AG08395 (cell line): Measurements from ENCODE around the gene TJP1.
"Not testable (repeated sequence)": the region's sequence is repeated elsewhere in the genome, so short reads cannot be mapped to it uniquely, and the experiment has no call there.

Experiments used
- DNase-seq: peaks from one replicate; pipeline ENCODE4 v3.0.0; 2012; ENCODE audit warnings: mixed read lengths, low spot score

The TJP1 gene

DNA sequence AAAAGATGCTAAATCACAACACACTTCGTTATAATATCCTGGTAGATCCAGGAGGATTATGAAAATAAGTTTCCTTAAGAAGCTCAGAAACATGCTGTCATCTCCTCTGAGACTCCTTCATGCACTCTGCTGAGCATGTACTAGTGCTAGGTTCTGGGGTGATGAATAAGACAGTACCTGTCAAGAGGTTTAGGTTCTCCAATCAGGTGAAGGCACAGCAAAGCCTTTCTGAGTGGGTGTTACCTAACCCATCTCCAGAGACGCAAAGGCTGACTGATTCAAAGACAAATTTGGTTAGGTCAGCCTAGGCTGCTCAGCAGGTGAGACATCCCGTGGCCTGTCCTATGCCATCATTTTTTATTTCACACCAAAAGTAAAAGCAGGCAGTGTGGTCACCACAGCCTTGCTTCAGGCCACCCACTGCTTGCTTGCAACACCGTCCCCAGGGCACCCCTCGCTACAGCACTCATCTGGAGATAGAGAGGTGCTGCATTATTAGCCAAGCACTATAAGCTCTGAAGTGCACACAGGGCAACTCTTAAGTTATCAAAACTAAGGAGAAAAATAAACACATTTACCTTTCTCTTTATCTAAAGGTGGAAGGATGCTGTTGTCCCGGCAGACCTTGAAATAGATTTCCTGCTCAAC, 117.2 kb downstream of the TJP1 start:
- DNase-seq: no peak

DNA sequence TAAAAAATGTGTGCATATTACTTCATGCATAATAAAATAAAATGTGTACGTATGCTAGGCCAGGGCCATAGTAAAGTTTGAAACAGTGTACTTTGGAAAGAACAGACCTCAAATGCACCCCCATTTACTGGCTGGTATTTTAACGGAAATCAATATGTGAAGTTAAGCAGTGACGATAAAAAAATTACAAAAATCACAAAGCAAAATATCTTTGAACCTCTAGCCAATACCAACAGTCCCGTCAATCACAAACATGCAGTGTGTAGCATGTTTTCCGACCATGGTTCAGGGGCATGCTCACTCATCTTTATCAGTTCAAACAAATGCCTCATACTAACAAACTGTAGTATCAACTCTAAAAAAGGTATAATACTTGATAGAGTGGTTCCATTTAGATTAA, 121.1 kb downstream of the TJP1 start:
- no peak for DNase-seq

DNA sequence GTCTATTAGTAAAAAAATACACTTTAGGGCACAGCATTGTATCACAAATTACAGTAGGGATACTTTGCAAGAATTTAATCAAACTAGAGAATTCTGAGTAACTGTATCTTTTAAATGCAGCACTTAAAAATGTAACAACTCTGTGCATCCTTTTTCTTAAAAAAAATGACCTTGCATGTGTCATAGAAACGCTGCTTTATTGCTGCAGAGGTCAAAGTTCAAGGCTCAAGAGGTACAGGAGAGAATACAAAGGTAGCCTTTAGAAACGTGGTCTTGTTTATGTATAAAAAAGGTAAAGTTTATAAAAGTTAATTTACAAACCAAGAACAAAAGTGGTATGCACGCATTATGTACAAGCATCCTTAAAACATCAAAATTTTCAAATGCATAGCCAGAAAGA, 122.0 kb downstream of the TJP1 start:
- no peak for DNase-seq

DNA sequence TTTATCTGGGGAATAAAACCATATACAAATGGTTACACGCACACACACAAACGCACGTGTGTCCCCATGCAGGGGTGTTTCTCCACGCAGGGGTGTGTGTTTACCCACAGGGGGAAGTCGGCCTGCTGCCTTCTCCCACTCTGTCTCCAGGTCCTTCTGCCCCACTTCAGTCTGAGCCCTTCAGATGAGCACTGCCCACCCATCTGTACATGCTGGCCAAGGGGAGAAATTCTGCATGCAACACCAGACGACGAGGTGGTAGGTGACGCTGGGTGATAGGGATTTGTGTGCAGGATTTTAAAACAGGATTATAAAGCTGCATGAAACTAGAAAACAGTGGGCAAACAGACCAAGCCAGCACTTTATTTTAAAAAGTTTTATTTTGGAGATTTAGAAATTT, 122.5 kb downstream of the TJP1 start:
- DNase-seq: no peak

DNA sequence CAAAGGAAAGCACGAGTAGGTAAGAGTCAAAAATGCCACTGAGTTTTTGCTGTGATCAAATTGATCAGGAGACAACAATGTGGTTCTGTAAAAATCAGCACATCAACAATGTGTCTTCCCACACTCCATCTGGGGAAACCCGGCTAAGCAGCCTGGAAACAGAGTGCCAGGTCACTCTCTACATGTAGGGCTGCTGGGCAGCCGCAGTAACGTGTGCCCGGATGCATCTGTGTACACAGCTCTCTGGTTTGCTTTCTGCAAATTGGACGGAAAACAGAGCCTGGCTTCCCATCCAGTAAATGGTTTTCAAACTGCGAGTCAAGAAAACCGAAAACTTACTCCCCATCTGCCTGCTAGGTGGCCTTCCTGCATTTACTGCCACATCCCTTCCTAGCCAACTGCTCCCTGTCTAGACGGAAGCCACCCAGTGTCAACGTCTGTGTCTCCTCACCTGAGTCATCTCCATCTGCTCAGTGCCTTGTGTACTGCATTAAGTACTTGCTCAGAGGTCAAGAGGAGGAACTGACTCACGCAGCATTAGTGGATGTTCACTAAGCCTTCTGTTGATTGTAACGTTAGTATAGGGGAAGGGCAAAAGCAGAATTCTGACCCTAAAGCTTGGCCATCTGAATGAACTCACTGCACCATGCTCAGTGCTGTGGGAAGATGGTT, 124.1 kb downstream of the TJP1 start:
- no peak for DNase-seq

DNA sequence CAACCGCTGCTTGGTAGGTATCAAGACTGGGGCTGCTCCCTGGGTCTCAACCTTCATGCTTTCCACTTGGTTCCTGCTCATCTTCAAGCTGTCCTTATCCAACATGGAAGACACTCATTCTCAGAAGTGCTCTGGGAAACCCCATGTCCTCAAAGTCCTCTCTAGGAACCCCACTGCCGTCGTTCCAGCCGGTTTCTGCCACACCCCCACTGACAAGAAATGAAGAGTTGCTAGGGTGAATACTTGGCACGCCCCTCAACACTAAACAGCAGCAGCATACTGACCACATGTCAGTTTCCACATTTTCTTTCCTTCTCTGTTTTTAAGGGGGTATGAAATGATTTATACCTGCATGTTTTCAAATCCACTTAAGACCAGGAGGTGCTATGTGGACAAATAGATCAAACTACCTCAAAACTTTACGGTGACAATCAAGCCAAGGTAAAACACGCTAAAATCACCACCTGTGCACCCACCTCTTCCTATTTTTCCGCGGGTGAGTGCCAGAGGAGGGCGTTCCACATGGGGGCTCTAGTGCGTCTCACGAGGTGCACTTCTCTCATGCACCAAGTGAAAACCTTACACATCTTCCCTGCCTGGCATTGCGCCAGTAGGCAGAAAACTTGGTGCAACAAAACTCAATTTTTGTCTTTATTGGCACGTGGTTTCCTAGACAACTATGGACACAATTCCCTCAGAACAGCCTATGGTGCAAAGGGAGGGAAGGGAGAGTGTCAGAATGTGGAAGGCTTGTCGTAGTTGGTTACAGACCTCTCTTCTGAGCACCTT, 125.1 kb downstream of the TJP1 start:
- no peak for DNase-seq

DNA sequence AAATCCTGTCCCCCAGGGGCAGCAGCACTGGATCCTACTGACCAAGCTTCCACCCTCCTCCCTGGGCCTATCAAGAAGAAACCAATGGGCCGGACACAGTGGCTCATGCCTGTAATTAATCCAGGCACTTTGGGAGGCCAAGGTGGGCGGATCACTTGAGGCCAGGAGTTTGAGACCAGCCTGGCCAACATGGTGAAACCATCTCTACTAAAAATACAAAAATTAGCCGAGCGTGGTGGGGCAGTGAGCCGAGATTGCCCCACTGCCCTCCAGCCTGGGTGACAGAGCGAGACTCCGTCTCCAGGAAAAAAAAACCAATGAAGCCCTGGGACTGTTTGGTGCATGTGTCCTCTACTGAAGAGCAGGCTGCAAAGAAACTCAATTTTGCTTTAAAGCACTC, 125.8 kb downstream of the TJP1 start:
- DNase-seq: not testable (repeated sequence)

DNA sequence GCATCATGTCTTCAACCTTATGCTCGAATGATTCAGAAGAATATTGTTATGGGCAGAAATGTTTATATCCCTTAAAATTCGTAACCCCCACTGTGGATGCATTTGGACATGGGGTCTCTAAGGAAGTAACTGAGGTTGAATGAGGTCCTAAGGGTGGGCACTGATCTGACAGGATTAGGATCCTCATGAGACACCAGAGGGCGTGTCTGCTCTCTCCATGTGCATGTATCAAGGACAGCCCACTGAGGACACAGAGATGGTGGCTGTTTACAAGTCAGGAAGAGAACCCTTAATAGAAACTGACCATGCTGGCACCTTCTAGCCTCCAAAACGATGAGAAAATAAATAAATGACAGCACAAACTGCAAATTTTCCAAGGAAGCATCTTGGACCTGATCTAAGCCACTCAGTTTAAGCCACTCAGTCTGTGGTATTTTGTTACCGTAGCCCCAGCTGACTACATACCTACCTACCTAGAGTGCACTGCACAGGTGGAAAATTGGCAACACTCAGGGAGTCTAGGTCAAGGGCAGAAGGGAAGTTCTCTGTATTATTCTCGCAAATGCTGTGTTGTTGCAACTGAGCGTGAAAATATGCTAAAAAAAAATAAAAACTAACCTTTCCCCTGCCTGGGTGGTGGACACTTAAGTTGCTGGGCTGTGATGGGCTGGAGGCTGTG, 126.6 kb downstream of the TJP1 start:
- DNase-seq: no peak

DNA sequence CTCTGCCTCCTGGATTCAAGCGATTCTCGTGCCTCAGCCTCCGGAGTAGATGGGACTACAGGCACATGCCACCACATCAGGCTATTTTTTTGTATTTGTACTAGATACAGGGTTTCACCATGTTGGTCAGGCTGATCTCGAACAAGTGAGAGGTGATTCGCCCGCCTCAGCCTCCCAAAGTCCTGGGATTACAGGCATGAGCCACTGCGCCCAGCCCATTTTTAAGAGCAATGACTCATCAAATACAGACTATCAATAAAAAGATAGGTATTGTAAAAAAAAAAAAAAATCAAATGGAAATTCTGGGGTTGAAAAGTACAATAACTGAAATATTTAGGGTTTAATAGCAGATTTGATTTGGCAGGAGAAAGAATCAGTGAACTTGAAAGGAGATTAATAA, 129.0 kb downstream of the TJP1 start:
- DNase-seq: no peak

DNA sequence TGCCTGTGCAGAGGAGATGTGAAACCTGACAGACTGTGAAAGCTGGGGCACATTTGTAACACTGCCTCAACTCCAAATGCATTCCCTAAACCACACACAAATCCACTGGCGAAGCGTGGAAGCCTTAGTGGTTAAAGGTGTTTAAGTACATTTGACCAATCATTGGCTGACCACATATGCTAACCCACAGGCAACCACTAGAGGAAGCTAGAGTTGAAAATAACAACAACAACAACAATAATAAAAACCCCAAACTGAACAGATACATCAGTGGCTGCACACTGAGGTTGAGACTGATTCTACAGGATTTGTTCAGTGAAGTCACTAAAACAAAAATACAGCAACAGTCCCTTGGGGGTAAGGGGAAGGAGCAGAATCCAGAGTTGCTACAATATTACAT, 129.7 kb downstream of the TJP1 start:
- DNase-seq: no peak

DNA sequence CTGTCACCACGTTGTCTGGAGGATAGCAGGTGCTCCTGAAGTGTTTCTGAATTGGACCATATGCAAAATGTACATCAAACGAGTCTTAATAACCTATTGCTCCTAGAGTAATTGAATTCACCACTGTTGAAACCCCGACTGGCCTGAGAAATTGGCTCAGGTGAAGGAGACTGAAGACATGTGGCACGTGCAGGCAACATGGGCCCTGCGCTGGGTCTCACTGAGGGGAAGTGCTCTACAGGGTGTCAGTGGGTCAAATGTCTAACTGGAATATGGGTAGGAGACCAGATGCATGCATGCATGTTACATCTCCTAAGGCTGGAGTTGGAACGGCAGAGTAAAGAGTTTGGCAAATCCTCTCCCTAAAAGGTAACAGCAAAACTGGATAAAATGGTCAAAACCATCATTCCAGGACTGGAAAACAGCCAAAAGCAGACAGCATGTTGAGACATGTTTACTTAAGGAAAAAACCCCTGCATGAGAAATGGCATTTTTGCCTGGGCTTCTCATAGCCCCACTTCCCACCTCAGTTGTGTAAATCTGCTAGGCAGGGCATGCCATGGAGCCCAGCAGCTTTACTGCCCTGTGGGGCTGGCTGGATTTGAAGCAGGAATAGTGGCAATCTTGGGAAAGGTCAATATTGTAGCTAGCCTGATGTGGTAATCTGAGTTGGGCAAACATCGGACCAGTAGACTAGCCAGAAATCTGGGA, 131.3 kb downstream of the TJP1 start:
- no peak for DNase-seq

DNA sequence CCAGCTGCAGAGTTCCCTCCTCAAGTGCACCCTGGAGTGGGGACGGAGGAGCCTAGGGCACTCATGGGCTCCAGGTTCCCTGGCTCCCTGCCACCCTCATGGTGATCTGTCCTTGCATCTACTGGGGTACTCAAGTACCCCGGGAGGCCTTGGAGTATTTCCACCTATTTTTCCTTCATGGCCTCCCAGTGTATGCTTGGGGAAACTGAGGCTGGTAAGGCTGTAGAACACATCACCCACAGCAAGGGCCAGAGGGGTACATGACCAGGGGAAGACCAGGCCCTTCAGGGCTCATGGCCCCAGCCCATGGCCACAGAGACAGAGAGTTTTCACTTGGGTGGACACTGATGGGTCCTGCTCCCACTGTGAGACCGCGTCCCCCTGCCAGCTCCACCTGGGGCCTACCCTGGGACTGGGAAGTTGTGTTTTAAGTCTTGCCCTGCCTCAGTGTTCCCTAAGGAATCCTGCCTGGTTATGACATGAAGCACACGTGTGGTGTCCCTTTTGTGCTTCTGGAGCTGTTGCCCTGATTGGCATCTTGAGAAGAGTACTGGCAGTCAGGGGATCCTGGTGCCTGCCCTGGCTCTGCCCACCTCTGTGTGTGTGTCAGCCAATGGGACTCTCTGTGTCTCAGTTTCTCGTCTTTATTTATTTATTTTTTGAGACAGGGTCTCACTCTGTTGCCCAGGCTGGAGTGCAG, 132.8 kb downstream of the TJP1 start:
- no peak for DNase-seq

DNA sequence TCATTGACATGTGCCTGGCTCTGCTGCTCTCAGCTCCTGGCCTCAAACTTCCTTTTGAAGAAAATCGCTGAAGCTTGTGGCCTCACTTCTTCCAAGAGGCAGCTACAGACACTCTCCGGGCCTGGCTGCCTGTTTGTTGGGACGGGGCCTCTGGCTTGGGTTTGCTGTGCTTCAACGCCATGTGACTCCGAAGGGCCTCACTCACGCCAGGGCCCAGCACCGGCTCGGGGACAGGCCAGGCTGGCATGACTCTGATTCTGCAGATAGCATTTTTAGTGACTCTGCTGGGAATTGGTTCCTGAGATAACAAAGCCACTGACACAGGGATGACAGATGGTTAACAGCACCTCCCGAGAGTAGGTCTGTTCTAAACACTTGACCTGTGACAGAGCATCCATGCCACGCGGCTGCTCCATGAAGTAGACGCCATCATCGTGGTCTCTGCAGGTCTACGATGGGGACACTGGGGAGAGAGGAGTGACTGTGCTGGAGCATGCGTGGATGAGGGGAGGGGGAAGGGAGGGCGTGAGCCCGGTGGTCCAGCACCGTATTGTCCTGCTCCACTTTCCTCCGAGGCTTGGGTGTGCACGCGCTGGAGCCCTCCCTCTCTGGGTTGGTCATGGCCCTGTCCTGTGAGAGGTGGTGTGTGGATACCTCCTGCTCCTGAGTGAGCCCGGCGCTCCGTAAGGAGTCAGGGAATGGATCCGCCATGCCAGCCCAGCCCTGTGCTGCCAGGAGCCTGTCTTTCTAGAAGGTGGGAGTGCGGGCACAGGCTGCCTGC, 133.6 kb downstream of the TJP1 start:
- no peak for DNase-seq

DNA sequence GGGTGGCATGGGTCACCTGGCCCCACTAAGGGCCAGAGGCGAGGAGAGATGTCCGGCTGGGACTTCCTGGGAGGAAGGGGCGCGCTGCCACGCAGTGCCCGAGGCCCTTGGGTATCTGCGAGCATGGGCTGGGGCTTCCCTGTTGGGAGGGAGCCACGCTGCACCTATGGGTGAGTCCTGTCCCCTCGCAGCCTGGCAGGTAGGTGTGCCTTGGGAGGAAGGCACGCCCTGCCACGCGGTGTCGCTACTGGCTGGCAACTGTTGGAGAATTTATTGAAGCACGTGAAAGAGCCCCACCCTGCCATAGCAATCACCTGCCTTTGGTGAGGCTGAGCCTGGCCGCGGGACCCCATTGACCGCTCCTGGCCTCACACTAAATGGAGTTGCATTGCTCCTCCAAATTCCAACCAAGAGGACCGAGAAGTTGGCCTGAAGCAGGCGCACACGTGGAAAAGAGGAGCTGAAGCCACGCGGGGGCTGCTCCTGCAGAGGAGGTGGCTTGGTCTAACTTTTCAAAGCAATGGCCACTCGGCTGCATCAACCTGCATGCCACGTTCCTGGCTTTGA, 134.2 kb downstream of the TJP1 start:
- no peak for DNase-seq

DNA sequence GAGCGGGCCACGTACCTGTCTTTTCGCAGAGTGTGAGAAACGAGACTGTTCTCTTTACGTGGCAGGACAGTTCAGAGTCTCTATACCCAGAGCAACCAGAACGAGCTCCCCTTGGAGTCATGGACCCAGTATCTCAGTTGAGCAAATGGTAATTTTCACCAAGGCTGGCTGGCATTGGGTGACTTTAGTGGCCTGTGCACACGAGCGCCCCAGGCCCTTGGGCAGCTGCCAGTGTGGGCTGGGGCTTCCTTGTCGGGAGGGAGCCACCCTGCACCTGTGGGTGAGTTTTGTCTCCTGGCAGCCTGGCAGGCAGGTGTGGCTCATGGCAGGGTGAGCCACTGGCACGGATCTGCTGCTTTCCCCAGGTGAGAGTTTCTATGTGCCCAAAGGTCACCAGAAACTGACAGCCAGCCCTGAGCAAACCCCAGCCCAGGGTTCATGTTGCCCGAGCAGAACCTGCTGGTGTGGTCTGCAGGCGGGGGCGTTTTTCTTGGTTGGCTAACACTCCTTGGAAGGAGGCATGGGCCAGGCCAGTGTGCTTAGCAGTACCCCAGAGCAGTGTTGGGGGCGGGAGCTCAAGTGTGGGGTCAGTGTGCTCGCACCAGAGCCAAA, 135.0 kb downstream of the TJP1 start:
- DNase-seq: no peak

DNA sequence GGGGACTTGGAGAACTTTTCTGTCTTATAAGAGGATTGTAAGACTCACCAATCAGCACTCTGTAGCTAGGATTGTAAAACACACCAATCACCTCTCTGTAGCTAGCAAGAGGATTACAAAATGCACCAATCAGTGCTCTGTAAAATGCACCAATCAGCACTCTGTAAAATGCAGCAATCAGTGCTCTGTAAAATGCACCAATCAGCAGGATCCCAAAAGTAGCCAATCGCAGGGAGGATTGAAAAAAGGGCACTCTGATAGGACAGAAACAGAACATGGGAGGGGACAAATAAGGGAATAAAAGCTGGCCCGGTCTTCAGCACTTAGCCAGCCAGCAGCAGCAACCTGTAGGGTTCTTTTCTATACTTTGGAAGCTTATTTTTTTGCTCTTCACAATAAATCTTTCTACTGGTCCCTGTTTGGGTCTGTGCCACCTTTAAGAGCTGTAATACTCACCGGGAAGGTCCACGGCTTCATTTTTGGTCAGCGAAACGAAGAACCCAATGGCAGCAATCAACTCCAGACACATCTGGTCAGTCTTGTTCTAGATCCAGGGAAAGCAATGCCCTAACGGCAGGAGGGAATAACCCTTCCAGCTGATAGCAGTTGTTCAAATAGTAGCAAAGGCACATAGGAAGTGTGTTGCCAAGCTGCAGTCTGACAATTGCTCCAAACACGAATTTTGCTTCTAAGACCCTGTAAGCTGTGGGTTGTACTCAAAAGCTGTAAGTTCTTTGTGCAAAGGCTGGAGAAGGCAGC, 135.6 kb downstream of the TJP1 start:
- no peak for DNase-seq

DNA sequence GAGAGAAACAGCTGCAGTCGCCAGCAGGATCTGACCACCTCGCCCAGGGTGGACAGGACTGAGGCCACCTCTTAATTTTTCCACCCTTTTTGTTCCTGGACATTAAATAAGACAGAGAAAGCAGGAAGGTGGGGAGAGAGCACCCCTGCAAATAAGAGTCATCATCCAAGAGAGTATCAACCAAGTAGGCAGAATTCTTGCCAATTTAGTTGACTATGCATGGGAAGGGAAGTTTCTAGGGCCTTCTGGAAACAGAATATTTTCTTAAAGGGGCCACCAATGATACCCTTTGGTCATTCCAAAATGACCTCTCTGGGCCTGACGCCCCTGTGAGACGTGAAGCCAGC, 136.2 kb downstream of the TJP1 start:
- DNase-seq: no peak

DNA sequence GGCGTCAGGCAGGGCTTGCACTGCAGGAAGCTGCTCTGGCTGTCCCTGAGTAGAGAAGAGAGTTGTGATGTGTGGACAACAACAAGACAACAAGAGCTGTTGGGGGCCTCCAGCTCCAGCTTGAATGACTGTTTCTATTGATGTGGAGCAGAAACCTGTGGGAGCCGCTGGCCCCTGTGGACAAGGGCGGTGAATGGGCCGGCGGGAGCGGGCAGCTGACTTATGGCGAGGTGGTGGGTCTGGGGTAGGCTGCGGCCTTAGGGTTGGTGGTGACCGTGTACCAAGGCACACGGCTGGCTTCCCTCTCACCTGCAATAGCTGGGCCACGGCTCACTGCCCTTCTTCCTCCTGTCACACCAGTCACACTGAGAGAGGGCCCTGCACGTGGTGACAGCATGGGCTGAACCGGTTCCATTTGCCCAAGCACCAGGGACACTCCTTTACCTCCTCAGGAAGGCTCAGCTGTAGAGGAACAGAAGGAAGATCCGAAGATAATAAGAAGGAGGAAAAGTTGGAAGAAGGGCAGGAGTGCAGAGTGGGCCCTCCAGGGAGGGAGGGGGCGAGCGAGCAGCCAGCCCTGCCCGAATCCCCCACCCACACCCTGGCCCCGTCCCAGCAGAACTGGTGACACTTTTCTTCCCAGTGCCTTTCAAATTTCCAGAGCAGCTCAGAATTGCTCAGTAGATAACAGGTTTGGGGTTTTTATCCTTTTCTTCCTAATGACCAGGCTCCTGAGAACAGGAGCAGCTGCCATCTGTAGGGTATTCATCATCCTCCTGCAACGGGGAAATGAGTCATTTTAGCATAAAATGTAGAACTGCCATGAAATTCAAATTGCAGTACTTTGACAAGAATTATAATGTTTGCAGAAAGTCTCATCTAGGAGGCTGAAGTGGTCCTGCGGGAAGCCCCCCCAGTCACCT, 136.9 kb downstream of the TJP1 start:
- DNase-seq: peak; percentile 61
